ENCODE data around the gene PDX1.

Gene PDX1

GRCh38 chr13:27919934-27920676 is at the start of gene PDX1:
TSS of gene PDX1 (plus strand) at chr13:27920000. CDS start at chr13:27920139, 139 bp downstream.
- no peak for DNase-seq

DNA sequence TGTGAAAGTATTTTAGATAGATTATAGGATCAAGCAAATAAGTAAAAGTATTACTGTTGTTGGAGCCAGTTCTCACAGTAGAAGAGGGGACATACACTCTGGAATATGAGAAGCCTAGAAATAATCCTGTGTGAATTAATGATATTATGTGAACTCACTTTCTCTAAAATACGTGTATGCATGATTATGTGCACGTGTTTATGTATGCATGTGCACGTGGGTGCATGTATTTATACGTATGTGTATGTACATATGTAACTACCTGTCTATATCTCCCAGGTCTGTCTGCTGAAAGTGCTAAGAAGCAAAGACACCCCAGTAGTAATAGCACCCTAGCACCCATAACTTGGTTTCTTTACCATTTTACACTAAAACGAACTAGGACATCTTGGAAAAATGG is 41.5 kb upstream of the PDX1 start:
- DNase-seq = no peak

- DNase-seq = no peak
Measured at GRCh38 chr13:27889471-27889870, 30.3 kb upstream of the PDX1 start.

DNA sequence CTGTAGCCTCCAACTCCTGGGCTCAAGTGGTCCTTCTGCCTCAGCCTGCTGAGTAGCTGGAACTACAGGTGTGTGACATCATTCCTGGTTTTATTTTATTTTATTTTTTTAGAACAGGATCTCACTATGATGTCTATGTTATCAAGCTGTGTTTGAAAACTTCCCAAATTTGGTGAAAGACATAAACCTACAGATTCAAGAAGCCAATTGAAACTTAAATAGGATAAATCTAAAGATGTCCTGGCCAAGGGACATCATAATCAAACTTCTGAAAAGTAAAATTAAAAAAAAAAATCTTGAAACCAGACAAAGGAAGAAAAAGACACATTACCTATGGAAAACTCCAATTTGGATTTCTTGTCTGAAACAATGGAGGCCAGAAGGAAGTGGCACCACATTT is 23.1 kb upstream of the PDX1 start:
- DNase-seq = no peak

GRCh38 chr13:27904719-27905118 is 15.1 kb upstream of the PDX1 start:
- no peak for DNase-seq

DNA sequence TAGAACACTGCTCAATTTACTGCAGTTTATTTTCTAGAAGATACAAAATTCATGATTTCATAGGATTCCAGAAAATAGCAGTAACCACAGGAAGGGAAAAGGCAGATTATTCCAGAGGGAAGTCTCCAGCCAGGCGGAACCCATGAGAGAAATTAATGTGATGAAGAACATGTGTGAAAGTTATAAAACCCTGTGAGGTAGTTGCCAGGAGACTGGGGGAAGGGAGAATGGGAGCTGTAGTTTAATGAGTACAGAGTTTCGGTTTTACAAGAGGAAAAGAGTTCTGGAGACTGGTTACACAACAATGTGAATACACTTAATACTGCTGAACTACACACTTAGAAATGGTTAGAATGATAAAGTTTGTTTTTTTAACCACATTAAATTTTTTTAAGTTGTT is 14.2 kb upstream of the PDX1 start:
- no peak for DNase-seq

GRCh38 chr13:27907121-27907787 is 12.5 kb upstream of the PDX1 start:
- DNase-seq = no peak

DNA sequence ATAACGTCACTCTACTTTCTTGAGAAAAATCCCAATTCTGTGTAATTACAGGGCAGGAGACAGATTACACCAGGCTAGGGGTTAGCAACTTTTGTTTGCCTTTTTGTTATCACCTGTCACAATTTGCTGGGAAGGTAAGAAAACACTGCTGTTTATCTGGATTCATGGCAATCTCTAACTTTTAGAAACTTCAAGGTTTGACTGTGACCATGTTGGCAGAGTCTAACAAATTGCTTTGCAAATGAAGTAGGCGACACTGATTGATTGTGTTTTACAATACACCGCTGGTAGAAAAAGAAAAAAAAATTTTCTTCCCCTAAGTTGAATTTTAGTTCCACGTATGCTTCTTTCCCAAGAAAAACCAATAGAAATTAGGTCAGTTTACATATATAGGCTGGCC is 10.4 kb upstream of the PDX1 start:
- no peak for DNase-seq

GRCh38 chr13:27911521-27911920 is 8.3 kb upstream of the PDX1 start:
- DNase-seq = no peak

GRCh38 chr13:27913160-27913559 is 6.6 kb upstream of the PDX1 start:
- DNase-seq = no peak

DNA sequence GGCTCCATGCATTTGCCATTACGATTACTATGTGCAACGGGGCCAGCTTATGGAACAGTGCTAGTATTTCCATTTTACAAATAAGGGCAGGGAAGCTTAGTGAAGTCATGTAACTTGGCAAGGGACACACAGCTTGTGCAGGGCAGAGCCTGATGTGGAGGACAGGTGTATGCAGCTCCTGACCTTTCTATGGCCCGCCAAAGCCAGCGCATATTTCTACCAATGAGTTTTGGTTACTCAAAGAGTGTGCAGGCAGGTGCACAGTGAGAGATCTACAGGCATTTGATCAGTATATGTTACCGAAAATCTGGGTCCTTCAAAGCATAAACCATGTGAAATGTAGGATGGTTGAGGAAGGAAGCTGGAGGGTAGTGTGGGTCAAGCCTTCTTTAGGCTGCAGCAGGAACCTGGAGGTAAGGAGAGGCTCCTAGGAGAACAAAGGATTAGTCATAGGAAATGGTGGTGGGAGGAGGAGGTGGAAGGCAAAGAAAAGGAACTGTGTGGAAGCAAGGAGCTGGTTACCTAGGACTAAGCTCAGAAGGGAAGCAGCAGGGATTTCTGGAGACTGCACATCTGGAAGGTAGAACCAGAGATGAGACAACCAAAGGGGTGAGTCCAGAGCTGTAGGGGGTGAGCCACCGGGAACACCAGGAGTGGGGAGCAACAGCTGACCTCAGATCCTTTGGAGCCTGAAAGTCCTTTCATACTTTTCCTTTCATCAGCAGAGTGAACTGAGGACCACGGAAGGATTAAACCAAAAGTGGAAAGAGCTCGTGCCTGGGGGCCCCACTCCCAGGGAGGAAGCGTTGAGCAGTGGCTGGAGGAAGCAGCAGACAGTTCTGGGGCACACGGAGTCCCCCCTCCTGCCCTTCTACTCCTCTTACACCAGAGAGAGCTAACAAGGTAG is 4.2 kb upstream of the PDX1 start:
- DNase-seq = no peak

- DNase-seq = no peak
Measured at GRCh38 chr13:27917121-27917947, 2.5 kb upstream of the PDX1 start.

DNA sequence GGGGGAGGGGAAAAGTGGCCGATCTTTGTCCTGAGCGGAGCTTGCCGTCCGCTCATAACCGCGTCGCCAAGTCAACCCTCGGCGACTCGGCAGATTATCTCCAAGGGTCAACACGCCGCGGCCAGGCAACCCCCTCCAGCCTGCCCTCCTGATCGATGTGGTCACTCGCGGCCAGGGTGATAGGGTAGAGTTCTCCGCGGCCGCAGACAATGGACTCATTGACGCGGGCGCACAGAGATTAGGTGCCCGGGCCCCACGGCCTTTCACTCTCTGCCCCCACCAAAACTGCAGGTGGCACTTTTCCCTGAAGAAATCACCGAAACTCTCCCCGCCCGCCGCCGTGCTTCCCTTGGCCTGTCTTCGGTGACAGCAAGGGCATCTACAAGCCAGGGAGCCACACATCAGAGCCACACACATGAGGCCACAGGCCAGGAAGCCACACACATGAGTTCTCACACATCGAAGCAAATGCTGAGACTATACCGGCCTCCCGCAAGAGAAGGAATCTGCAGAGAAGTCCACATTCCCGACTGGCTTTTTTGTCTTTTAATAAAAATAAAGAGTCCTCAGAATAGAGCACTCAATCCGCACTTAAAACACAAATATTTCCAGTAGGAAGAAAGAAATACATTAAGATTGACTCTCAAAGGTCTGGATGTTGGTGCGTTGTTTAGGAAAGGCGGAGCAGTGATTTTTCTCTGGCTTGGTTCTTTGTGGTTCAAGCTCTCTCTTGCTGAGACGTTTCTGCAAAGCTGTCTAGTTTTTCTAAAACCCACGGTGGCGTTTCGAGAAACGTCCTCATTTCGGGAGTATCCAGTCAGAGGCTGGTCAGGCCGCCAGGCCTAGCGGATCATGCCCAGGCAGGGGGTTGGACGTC is 1.5 kb upstream of the PDX1 start:
- DNase-seq = no peak

DNA sequence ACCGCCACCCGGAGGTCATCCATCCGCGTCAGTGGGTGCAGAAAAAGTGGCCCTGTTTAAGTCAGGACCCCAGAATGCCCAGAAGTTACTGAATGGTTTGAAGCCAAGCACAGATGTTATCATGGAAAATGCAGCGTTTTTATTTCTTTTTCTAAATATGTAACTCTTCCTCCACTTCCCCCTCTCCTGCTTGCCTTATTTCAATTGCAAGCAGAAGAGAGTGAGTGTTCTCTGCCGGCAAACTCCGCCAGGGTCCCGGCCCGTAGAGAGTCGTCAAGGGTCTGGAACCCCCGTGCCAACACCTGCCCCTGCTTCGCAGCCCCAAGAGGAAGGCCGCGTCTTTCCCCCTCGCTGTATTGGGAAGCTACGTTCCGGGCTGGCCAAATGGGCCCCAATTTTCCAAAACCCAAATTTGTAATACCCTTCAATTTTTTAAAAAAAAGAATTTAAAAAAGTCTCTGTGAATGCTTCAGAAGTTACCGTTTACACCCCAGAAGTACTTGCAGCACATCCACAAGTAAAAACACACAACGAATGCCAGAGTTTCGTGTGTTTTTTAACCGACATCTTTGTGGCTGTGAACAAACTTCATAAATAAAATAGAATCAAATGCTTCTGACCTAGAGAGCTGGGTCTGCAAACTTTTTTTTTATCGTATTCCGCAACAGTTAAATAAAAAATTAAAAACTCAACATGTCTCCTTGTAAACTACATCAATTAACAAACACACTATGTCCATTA is 712 bp upstream of the PDX1 start:
- no peak for DNase-seq

DNA sequence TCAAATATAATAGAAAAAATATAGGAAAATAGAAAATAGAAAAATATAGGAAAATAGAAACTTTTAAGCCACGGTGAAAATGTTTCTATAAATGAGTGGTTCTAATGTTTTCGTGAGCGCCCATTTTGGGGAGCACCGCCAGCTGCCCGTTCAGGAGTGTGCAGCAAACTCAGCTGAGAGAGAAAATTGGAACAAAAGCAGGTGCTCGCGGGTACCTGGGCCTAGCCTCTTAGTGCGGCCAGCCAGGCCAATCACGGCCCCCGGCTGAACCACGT is 204 bp upstream of the PDX1 start:
- no peak for DNase-seq

DNA sequence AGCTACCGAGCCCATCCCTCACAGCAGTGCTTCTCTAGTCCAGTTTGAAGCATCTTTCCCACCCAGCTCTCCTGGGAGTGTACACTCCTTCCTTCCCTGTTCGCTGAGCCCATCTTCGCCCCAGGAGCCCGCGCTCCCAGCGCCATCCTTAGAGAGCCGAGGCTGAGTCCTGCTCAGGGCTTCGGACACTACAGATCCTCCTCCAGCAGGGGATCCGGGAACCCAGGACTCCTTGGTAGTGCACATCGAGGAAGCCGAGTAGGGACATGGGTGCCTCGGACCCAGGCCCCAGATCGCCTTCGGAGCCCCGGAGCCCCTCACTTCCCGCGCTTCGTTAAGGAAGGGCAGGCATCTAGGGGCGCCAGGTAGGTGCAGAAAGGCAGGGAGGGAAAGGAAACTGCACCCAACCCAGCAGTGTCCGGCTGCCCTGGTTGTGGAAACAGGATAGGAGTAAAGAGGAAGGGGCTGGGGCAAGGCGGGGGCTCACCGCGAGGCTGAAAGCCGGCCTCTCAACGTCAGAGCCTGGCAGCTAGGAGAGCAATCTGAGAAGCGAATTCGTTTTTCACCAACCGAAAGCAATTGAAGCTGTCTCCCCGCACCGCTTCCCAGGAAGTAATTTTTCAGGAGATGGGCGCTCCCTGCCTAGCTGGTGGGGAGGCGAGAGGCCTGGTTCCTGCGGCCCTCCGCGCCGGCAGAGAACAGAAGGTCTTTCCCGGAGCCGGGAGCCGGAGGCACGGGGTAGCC is 1.0 kb downstream of the PDX1 start:
- no peak for DNase-seq

GRCh38 chr13:27921421-27921960 is 1.7 kb downstream of the PDX1 start:
- DNase-seq = no peak

- no peak for DNase-seq
Measured at GRCh38 chr13:27921961-27922882, 2.4 kb downstream of the PDX1 start.

All from bone marrow (tissue), 2 donors.